HCT116 (cell line): ENCODE results near the gene OTUD3.

ENCODE experiments used
- CTCF ChIP-seq, 3 experiments: fragments of 200-600 bp in 1 of 3; sonication (generic) in 1 of 3; IDR thresholded peaks in 2 of 3; conservative IDR thresholded peaks in 1 of 3; 2 replicates each; pipeline ENCODE4 v1.5.1; 2012 to 2017; ENCODE audit warnings: low read depth in 2 of 3, low read length in 2 of 3, antibody characterized with exemption in 1 of 3, borderline replicate concordance in 1 of 3, control low read depth in 1 of 3, mild to moderate bottlenecking in 1 of 3, mixed read lengths in 1 of 3, mixed run types in 1 of 3, moderate library complexity in 1 of 3; ENCODE audit not compliant: insufficient read depth in 1 of 3
- FOSL1 ChIP-seq: IDR thresholded peaks from 2 replicates; pipeline ENCODE4 v1.6.1; 2012; ENCODE audit warnings: low read depth
- MAX ChIP-seq: IDR thresholded peaks from 2 replicates; pipeline ENCODE4 v1.6.1; 2012
- POLR2AphosphoS5 ChIP-seq: IDR thresholded peaks from 2 replicates; pipeline ENCODE4 v1.6.1; 2011; ENCODE audit warnings: mild to moderate bottlenecking, low read depth, low read length, moderate library complexity
- RAD21 ChIP-seq: IDR thresholded peaks from 2 replicates; pipeline ENCODE4 v1.6.1; 2012; ENCODE audit warnings: low read depth, mild to moderate bottlenecking
- YY1 ChIP-seq: IDR thresholded peaks from 2 replicates; pipeline ENCODE4 v1.6.1; 2011; ENCODE audit warnings: low read length, low read depth, moderate library complexity, mild to moderate bottlenecking; ENCODE audit not compliant: insufficient replicate concordance; ENCODE audit errors: extremely low read depth

GRCh38 chr1:19955534-19956170 is 73.5 kb downstream of the OTUD3 start:
- TF ChIP-seq RAD21: no peak
- TF ChIP-seq CTCF (IDR thresholded peaks at IDR 0.05 in 2 of 3, conservative IDR thresholded peaks at IDR 0.05 in 1 of 3; ENCODE audit: borderline replicate concordance in 1 of 3, insufficient read depth in 1 of 3, low read depth in 2 of 3, low read length in 2 of 3): no peak
- no peak for TF ChIP-seq MAX
- no peak for TF ChIP-seq YY1
- no peak for TF ChIP-seq POLR2AphosphoS5
- no peak for TF ChIP-seq FOSL1
